Epithelial cell of proximal tubule (primary cell): ENCODE measurements around the gene ZBTB37. TPM values are rescaled to one million over a fixed set of nuclear protein-coding genes. Genes with fewer than 3 reads are reported as not detected.

ENCODE experiments used
- DNase-seq: peaks from one replicate; pipeline ENCODE4 v3.0.0-alpha.2; 2011; ENCODE audit warnings: low read depth
- H3K4me3 ChIP-seq: 2 replicates; pipeline ENCODE4 v1.5.1; 2011; ENCODE audit warnings: low read depth, mild to moderate bottlenecking, low read length
- total RNA-seq: library from RNA; depleted of rRNA; stranded (reverse); fragments of >200 nt; gene quantifications from 2 replicates; pipeline ENCODE4 v1.2.3, GENCODE V29; 2015
- TF ChIP-seq, protein P1 (sequence below): conservative IDR thresholded peaks from 2 replicates; pipeline ENCODE4 v1.5.1; 2012; ENCODE audit warnings: low read depth, mild to moderate bottlenecking, low read length

ZBTB37 gene
- total RNA-seq, 1 donor from 2014 or later, result 2.2 TPM

DNA sequence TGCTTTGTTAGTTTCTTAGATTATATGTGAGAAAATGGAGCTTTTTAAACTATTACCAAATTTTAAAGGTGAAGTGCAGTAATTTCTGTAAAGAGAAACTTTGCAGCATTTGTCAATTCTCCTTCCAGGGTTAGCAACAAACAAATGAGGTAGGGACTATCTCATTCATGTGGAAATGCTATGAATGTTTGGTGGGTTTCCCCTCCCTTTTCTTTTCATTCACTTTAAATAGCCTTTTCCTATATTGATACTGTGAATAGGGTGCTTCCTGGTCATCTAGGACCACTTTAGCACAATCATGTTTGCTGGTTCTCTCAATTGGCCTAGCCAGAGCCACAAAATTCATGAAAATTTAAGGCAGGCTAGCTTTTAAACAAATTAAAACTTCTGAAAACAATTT is 20.6 kb downstream of the ZBTB37 start:
- DNase-seq, result no peak
- no peak overlapping the region for H3K4me3 ChIP-seq
- TF ChIP-seq, protein P1, sequence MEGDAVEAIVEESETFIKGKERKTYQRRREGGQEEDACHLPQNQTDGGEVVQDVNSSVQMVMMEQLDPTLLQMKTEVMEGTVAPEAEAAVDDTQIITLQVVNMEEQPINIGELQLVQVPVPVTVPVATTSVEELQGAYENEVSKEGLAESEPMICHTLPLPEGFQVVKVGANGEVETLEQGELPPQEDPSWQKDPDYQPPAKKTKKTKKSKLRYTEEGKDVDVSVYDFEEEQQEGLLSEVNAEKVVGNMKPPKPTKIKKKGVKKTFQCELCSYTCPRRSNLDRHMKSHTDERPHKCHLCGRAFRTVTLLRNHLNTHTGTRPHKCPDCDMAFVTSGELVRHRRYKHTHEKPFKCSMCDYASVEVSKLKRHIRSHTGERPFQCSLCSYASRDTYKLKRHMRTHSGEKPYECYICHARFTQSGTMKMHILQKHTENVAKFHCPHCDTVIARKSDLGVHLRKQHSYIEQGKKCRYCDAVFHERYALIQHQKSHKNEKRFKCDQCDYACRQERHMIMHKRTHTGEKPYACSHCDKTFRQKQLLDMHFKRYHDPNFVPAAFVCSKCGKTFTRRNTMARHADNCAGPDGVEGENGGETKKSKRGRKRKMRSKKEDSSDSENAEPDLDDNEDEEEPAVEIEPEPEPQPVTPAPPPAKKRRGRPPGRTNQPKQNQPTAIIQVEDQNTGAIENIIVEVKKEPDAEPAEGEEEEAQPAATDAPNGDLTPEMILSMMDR, result no peak

DNA sequence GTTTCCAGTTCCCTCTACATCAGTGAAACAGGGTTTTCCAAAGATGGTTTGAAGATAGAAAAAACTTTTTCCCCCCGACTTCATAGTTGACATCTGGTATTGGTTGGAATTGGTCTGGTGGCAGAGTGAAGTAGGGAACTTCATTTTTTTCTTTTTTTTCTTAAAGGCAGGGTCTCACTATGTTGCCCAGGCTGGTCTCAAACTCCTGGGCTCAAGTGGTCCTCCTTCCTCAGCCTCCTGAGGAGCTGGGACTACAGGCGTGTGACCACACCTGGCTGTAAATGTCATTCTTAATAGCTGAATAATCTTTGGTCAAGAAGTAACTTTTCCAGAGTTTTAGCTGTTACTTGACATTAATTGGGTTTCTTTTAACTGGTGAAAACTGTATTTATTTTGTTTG is 21.7 kb downstream of the ZBTB37 start:
- no peak for DNase-seq
- no peak overlapping the region for H3K4me3 ChIP-seq
- TF ChIP-seq, protein P1, result no peak

DNA sequence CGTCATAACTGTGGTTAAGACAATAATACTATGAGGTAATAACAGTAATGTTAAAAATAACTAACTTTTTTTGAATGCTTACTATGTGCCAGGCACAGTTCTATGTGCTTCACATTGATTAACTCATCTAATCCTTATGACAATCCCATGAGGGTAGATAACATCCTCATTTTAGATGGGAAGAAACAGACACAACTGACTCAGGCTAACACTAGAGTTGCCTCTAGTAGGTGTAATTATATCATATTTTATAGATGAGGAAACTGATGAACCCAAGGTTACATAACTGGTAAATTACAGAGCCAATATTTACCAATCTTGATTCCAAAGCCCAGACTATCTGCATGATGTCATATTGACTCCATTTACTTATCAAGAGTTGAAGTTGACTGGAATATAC is 25.4 kb downstream of the ZBTB37 start:
- DNase-seq, result no peak
- TF ChIP-seq, protein P1, result no peak
- H3K4me3 ChIP-seq, result no peak overlapping the region

GRCh38 chr1:173894189-173894588 is 26.0 kb downstream of the ZBTB37 start:
- no peak overlapping the region for H3K4me3 ChIP-seq
- DNase-seq, result no peak
- TF ChIP-seq, protein P1, result no peak

DNA sequence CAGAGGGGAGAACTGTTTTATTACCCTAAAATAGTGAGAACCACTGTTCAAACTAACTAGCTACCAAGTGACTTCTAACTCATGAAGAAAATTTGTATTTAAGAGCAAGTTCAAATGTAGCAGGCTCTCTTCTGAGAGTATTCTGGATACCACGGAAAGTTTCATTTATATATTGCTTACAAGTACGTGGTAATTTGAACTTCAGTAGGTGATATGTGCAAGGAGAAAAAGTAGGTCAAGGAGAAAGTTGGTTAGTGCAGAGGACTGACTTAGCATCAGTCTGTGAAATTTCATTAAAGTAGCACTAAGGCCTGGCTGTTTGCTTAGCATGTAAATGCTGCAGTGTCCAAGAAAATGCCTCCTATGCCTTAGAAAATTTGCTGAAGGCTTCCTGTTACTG is 32.2 kb downstream of the ZBTB37 start:
- TF ChIP-seq, protein P1, result no peak
- H3K4me3 ChIP-seq, result no peak overlapping the region
- no peak for DNase-seq

- H3K4me3 ChIP-seq, result no peak overlapping the region
- no peak for DNase-seq
- TF ChIP-seq, protein P1, result no peak
Observed at GRCh38 chr1:173900992-173901391, 32.8 kb downstream of the ZBTB37 start.

GRCh38 chr1:173903827-173904531 is 35.8 kb downstream of the ZBTB37 start:
- TF ChIP-seq, protein P1, result no peak
- no peak overlapping the region for H3K4me3 ChIP-seq
- DNase-seq, result no peak
